Thymus (tissue), 11 donors: ENCODE results near the gene MEGF11. TPM values are rescaled to one million over a fixed set of nuclear protein-coding genes. Genes with fewer than 3 reads are reported as not detected.
"Not testable (repeated sequence)": the region's sequence is repeated elsewhere in the genome, so short reads cannot be mapped to it uniquely, and the experiment has no call there.

Source experiments
- DNase-seq, 9 donors: peaks; one replicate each; pipeline ENCODE4 v3.0.0-alpha.2; 2013; ENCODE audit warnings: low spot score in 9 of 9, low read depth in 6 of 9, missing footprints in 1 of 9
- H3K27ac ChIP-seq, 2 donors: one replicate each; pipeline ENCODE4 v1.5.1; 2013; ENCODE audit warnings: control low read depth in 1 of 2, low read depth in 1 of 2, low read length in 1 of 2, mild to moderate bottlenecking in 1 of 2, moderate library complexity in 1 of 2
- H3K27me3 ChIP-seq, 2 donors: one replicate each; pipeline ENCODE4 v1.5.1; 2013; ENCODE audit warnings: low read length in 1 of 2; ENCODE audit not compliant: control insufficient read depth in 2 of 2, insufficient read depth in 1 of 2
- H3K36me3 ChIP-seq, 2 donors: one replicate each; pipeline ENCODE4 v1.5.1; 2013; ENCODE audit warnings: low read length in 1 of 2, mild to moderate bottlenecking in 1 of 2, moderate library complexity in 1 of 2; ENCODE audit not compliant: control insufficient read depth in 2 of 2, insufficient read depth in 2 of 2
- H3K4me1 ChIP-seq, 2 donors: one replicate each; pipeline ENCODE4 v1.5.1; 2013; ENCODE audit warnings: low read length in 2 of 2; ENCODE audit not compliant: control insufficient read depth in 2 of 2, insufficient read depth in 2 of 2
- H3K4me3 ChIP-seq, 2 donors: one replicate each; pipeline ENCODE4 v1.5.1; 2013; ENCODE audit warnings: low read length in 2 of 2, control low read depth in 1 of 2, mild to moderate bottlenecking in 1 of 2
- H3K9me3 ChIP-seq, 2 donors: one replicate each; pipeline ENCODE4 v1.5.1; 2013; ENCODE audit warnings: low read length in 1 of 2, mild to moderate bottlenecking in 1 of 2; ENCODE audit not compliant: control insufficient read depth in 2 of 2, insufficient read depth in 1 of 2
- WGBS: extraction: QIAGEN DNeasy Blood & Tissue Kit; methylation state at CpG from one replicate; pipeline ENCODE4 v1.1.7; 2013; 5-methylcytosine and 5-hydroxymethylcytosine counted together
- polyA plus RNA-seq: library from polyadenylated mRNA; stranded (reverse); fragments of 200-250 nt; gene quantifications from one replicate; pipeline ENCODE4 v1.2.3, GENCODE V29; 2013
- total RNA-seq: library from RNA; stranded (reverse); fragments of 120-200 nt; gene quantifications from one replicate; pipeline ENCODE4 v1.2.4, GENCODE V29; 2013
- donor health status: healthy.

Gene MEGF11
- total and polyA plus RNA-seq, 2 donors = 0.28 to 0.66 TPM

DNA sequence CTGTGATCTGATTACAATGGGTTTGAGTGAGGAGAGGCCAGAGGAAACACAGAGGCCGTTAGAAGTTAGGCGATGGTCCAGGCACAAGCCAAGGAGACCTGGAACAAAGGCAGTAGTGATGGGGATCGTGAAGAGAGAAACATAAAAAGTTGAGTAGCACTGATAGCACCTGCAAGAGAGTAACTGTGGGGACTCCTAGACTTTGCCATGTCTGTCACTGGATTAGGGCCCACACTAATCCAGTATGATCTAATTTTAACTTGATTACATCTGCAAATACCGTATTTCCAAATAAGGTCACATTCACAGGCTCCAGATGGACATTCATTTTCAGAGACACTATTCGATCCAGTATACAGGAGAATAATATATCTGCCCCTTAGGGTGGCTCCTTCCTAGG lies 239.5 kb downstream of the MEGF11 start:
- peaks cover 0 to 10% of the 10 kb centered on the region in 2 donors for H3K27me3 ChIP-seq
- DNase-seq = no peak
- H3K27ac ChIP-seq = no peak overlapping the region
- no peaks in the 10 kb centered on the region for H3K4me1 ChIP-seq
- H3K36me3 ChIP-seq = no peaks in the 10 kb centered on the region
- no peak overlapping the region for H3K4me3 ChIP-seq
- WGBS = 82% methylated on average over 5 of the region's 5 CpGs
- no peaks in the 10 kb centered on the region for H3K9me3 ChIP-seq

DNA sequence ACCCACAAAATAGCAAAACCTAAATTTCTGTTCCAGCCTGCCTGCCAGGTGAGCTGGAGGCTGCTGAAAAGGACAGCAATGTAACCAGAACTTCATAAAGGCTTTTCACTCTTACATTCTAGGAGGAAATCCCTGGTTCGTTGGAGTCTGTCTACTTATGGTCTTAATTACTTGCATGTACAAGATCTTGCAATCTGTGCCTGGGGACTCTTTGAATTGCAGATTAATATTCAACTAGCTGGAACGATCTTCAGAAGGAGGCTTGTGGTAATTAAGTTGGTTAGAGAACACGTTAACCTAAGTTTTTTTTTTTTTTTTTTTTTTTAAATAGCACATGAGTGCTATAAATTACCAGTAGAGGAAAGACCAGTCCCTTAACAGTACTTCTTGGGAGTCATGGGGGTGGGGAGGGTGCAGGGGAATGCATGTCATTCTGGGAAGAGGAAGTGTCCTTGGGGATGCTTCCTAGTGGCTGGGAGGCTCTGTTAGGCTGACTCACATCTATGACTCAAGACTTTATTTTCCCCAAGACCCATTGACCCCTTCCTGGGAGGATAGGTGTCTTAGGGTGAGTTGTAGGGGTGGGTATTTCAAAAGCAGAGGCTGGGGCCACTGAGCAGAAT lies 244.5 kb downstream of the MEGF11 start:
- no peaks in the 10 kb centered on the region for H3K4me1 ChIP-seq
- WGBS = 59% methylated on average over 3 of the region's 3 CpGs
- H3K36me3 ChIP-seq = no peaks in the 10 kb centered on the region
- no peaks in the 10 kb centered on the region for H3K27me3 ChIP-seq
- no peak overlapping the region for H3K4me3 ChIP-seq
- no peaks in the 10 kb centered on the region for H3K9me3 ChIP-seq
- no peak overlapping the region for H3K27ac ChIP-seq
- no peak for DNase-seq

DNA sequence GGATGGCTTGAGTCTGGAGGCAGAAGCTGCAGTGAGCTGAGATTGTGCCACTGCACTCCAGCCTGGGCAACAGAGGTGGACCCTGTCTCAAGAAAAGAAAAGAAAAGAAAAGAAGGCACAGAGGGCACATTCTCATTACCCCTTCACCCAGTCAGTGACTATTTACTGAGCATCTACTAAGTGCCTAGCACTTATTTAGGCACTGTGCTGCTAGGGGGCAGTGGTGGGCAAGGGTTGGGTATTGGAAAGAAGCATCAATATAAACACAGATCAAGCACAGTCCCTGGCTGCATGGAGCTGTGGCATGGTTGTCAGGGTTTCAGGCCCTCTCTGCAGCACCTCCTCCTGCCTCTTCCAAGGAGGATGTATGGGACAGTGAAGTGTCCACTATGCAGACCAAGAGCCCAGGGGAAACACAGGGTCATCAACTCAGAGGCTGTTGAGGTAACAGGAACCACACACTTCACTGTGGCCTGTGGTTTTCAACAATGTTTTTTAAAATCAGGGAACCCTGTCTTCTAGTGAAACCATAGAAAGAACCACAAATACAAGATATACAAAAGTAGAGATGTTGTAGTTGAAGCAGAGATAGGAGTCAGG lies 245.8 kb downstream of the MEGF11 start:
- no peaks in the 10 kb centered on the region for H3K9me3 ChIP-seq
- no peak overlapping the region for H3K27ac ChIP-seq
- no peak for DNase-seq
- H3K4me1 ChIP-seq = no peaks in the 10 kb centered on the region
- no peaks in the 10 kb centered on the region for H3K36me3 ChIP-seq
- H3K4me3 ChIP-seq = no peak overlapping the region
- no peaks in the 10 kb centered on the region for H3K27me3 ChIP-seq

DNA sequence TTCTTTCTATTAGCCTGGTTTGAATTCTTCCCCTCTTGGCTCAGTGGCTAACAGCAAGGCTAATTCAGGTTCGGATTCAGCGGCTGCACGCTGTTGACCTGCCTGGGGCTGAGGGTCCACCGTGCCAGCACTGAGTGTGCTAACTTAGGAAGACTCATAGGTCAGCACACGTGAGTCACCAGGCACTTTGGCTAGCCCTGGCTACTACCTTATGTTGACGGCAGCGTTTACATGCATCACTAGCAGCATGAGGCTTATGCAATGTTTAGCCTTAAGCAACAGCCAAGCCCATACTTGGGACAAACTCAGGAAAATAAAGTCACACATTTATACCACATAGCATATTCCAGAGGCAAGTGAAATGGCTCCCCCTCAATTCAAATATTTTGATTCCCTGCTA lies 246.6 kb downstream of the MEGF11 start:
- no peak for DNase-seq
- H3K4me1 ChIP-seq = peaks cover 0 to 3% of the 10 kb centered on the region in 2 donors
- no peaks in the 10 kb centered on the region for H3K27me3 ChIP-seq
- WGBS = 84% methylated on average over 7 of the region's 7 CpGs
- no peak overlapping the region for H3K27ac ChIP-seq
- H3K36me3 ChIP-seq = no peaks in the 10 kb centered on the region
- no peak overlapping the region for H3K4me3 ChIP-seq
- H3K9me3 ChIP-seq = no peaks in the 10 kb centered on the region

DNA sequence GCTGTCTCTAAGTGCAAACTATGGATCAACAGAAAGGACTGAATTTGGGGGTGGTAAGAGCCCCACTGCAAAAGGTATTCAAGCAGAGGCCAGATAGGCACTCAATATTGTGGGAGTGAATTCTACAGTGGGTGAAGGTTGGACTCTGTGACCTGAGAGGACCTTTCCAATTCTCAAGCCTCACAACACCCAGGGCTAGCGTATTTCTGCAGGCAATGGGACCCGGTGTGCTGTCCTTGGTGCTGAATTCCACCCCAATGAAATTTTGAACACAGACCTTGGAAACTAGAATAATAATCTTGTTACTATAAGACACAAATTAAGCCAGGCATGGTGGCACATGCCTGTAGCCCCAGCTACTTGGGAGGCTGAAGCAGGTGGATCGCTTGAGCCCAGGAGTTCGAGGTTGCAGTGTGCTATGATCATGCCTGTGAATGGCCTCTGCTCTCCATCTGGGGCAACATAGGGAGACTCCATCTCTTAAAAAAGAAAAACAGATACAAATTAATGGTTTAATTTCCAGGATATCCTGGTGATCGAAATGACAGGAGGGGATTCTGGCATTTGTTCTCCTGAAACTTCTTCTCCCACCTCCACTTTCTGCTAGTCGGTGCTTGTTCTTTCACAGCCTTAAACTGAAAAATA lies 248.8 kb downstream of the MEGF11 start:
- Histone ChIP-seq H3K27ac (no peak overlapping the region), H3K4me3 (no peak overlapping the region), H3K9me3 (no peaks in the 10 kb centered on the region), H3K4me1 (peaks cover 0 to 7% of the 10 kb centered on the region in 2 donors), H3K27me3 (peaks cover 0 to 4% of the 10 kb centered on the region in 2 donors), H3K36me3 (no peaks in the 10 kb centered on the region)
- DNase-seq = peak in 7 of 9 donors; percentile 9 to 56 (median 22)
- 52% methylated on average over 6 of the region's 6 CpGs for WGBS

DNA sequence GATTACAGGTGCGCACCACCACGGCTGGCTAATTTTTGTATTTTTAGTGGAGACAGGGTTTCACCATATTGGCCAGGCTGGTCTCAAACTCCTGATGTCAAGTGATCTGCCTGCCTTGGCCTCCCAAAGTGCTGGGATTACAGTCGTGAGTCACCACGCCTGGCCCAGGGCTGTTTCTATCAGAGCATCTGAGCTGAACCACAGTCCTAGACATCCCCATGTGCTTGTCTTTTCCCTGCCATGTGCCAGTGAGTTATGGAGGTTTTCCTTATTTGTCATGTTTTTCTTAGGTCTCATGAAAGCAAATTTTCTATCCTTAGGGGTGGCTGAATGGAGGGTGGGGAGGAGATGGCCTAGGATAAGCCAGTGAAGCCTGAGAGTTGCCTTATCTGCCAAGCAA lies 250.4 kb downstream of the MEGF11 start:
- not testable (repeated sequence) for H3K4me1 ChIP-seq, H3K4me3 ChIP-seq, DNase-seq, H3K36me3 ChIP-seq, H3K27ac ChIP-seq, H3K27me3 ChIP-seq, H3K9me3 ChIP-seq
- WGBS = 95% methylated on average over 4 of the region's 4 CpGs

DNA sequence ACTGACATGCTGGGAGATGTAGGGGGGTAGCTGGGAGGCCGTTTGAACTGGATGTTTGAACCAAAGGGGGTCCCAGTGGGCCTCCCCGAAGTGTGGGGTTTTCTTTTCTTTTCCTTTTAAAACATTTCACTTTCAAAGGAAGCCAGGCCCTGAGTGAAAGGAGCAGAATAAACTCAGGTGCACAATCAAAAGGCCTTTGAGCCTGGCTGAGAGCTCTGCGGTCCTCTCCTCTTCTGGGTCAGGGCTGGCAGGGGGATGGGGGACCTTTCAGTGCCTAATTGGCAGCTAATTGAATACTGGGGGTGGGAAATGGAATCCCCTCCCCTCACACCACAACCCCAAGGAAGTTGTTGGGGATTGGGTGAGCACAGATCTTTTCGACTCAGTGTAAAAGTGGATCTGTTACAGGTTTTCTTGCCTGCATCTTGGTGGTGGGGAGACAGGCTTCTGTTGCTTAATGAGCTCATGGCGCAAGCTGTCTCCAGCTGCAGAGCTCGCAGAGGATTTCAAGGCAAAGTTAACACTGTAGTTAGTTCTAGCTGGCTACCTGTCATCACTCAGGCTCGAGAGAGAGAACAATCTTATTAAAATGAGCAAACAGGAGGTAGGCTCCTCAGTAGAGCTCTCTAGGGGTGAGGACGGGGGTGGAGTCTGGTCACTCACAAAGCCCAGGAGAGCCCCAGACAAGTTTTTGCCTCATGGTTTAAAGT lies 251.7 kb downstream of the MEGF11 start:
- Histone ChIP-seq H3K4me1 (peaks cover 0 to 7% of the 10 kb centered on the region in 2 donors), H3K27me3 (peaks cover 3 to 4% of the 10 kb centered on the region in 2 donors), H3K4me3 (no peak overlapping the region), H3K36me3 (no peaks in the 10 kb centered on the region), H3K9me3 (no peaks in the 10 kb centered on the region), H3K27ac (no peak overlapping the region)
- 30% methylated on average over 8 of the region's 8 CpGs for WGBS
- DNase-seq = no peak

DNA sequence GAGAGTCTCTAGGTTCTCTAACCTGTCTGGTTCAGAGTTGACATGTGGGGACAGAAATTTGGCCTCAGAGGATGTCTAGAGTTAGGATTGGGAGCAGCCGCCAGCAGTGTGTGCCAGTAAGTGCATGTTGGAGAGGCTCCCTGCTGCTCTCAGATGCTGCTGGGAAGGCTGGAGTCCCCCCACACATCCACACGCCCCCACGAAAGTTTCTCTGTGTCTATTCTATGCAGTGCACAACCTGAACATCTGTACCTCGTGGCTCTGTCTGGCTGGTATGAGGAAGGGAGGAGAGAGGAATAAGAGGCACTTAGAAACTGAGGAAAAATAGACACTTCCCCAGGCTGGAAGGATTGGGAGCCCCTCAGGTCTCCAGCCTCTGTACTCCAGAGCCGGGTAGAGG lies 252.5 kb downstream of the MEGF11 start:
- no peaks in the 10 kb centered on the region for H3K9me3 ChIP-seq
- H3K27ac ChIP-seq = no peak overlapping the region
- H3K27me3 ChIP-seq = peaks cover 3 to 4% of the 10 kb centered on the region in 2 donors
- H3K4me1 ChIP-seq = peaks cover 0 to 7% of the 10 kb centered on the region in 2 donors
- no peak overlapping the region for H3K4me3 ChIP-seq
- 67% methylated on average over 5 of the region's 5 CpGs for WGBS
- H3K36me3 ChIP-seq = no peaks in the 10 kb centered on the region
- no peak for DNase-seq

DNA sequence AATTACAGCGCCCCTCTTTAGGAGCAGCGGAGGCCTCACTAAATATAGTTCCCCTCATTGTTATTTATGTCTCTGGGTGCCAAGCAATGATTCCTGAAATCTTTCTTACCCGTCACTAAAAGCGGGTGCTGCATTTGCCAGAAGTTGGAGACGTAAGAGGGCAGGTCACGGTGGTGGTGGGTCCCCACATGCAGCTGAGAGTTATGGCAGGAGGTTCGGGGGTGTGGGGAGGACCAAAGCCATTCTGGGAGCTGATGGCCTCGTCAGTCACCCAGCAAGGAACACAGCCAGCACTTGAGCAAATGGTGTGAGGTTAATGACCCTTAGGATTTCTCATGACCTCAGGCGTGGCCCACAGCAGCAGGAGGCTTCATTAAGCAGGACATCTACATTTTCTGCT lies 255.1 kb downstream of the MEGF11 start:
- Histone ChIP-seq H3K36me3 (no peaks in the 10 kb centered on the region), H3K27ac (no peak overlapping the region), H3K9me3 (no peaks in the 10 kb centered on the region), H3K4me1 (peaks cover 0 to 7% of the 10 kb centered on the region in 2 donors), H3K27me3 (peaks cover 3 to 16% of the 10 kb centered on the region in 2 donors), H3K4me3 (no peak overlapping the region)
- no peak for DNase-seq
- WGBS = 56% methylated on average over 9 of the region's 9 CpGs
